HCT116 (cell line): Measurements from ENCODE around the gene MBP. TPM values are rescaled to one million over a fixed set of nuclear protein-coding genes. Genes with fewer than 3 reads are reported as not detected.

Experiments
- ATAC-seq: fragments of 200-7000 bp; cut with Tn5 transposase; 2 replicates; pipeline ENCODE4 v1.9.1; 2020; ENCODE audit warnings: mild to moderate bottlenecking, moderate library complexity
- BruUV-seq: library from RNA; stranded (reverse); fragments of 400-500 nt; replicated peaks from 2 replicates; lab custom pipeline; 2021; lab: Mats Ljungman, UMichigan
- CTCF ChIA-PET: fragments of 300-600 bp; sonication (Branson Sonifier 250); formaldehyde crosslinking; loops from one replicate; lab custom pipeline; 2021; ENCODE audit warnings: antibody characterized with exemption; lab: Charles Lee
- POLR2A ChIA-PET: fragments of 300-600, 350-600 bp; sonication (Branson Sonifier 250); formaldehyde crosslinking; loops from one replicate; lab custom pipeline; 2021; ENCODE audit warnings: antibody characterized with exemption; lab: Charles Lee
- RAD21 ChIA-PET, 2 experiments: fragments of 300-600 bp; sonication (Branson Sonifier 250); formaldehyde crosslinking; loops; one replicate each; lab custom pipeline; 2023; ENCODE audit warnings: low total read pairs in 2 of 2; ENCODE audit not compliant: uncharacterized antibody in 2 of 2, unreplicated experiment in 2 of 2, low non-redundant PET in 1 of 2; lab: Charles Lee
- DNase-seq: peaks from one replicate; pipeline ENCODE4 v3.0.0-alpha.2; 2010; ENCODE audit warnings: low read depth, low spot score
- H2AFZ ChIP-seq: fragments of 200-600 bp; shearing (Covaris generic), sonication (generic); 2 replicates; pipeline ENCODE4 v1.6.1; 2017; ENCODE audit warnings: low read depth, mixed run types, mixed read lengths, antibody characterized with exemption, low read length; ENCODE audit not compliant: poor library complexity, severe bottlenecking
- H3K27ac ChIP-seq: 2 replicates; pipeline ENCODE4 v1.5.1; 2012; ENCODE audit warnings: low read depth, low read length
- H3K27me3 ChIP-seq: fragments of 200-600 bp; sonication (generic); 2 replicates; pipeline ENCODE4 v1.6.1; 2016; ENCODE audit warnings: mixed run types, low read length, mixed read lengths; ENCODE audit not compliant: insufficient read depth
- H3K36me3 ChIP-seq, 2 experiments: fragments of 200-500 bp in 1 of 2; fragments of 200-600 bp in 1 of 2; sonication (Bioruptor generic) in 1 of 2; sonication (generic) in 1 of 2; 2 replicates each; pipeline versions ENCODE4 v1.5.1 to v1.6.1; 2014 to 2016; ENCODE audit warnings: low read length in 2 of 2, inconsistent platforms in 1 of 2, mixed read lengths in 1 of 2, mixed run types in 1 of 2; ENCODE audit not compliant: insufficient read depth in 2 of 2, control insufficient read depth in 1 of 2
- H3K4me1 ChIP-seq, 2 experiments: fragments of 200-600 bp in 1 of 2; sonication (generic) in 1 of 2; 2 replicates each; pipeline versions ENCODE4 v1.5.1 to v1.6.1; 2012 to 2017; ENCODE audit warnings: low read length in 2 of 2, inconsistent platforms in 1 of 2, mild to moderate bottlenecking in 1 of 2, mixed read lengths in 1 of 2, mixed run types in 1 of 2, moderate library complexity in 1 of 2; ENCODE audit not compliant: insufficient read depth in 2 of 2, control insufficient read depth in 1 of 2
- H3K4me2 ChIP-seq: fragments of 200-600 bp; sonication (generic); 2 replicates; pipeline ENCODE4 v1.6.1; 2017; ENCODE audit warnings: mixed run types, low read length, mixed read lengths
- H3K4me3 ChIP-seq, 2 experiments: fragments of 200-600 bp in 1 of 2; sonication (generic) in 1 of 2; replicated peaks in 1 of 2; 2 replicates each; pipeline ENCODE4 v1.5.1; 2011 to 2016; ENCODE audit warnings: low read length in 2 of 2, control low read depth in 1 of 2, low read depth in 1 of 2, mild to moderate bottlenecking in 1 of 2, mixed read lengths in 1 of 2, mixed run types in 1 of 2
- H3K79me2 ChIP-seq: fragments of 200-600 bp; sonication (generic); 2 replicates; pipeline ENCODE4 v1.6.1; 2017; ENCODE audit warnings: mild to moderate bottlenecking, mixed run types, low read length, moderate library complexity, mixed read lengths; ENCODE audit not compliant: insufficient read depth
- H3K9ac ChIP-seq: fragments of 200-600 bp; sonication (generic); 2 replicates; pipeline ENCODE4 v1.6.1; 2016; ENCODE audit warnings: low read length, mixed read lengths
- H3K9me2 ChIP-seq: fragments of 200-600 bp; sonication (generic), shearing (Covaris generic); 2 replicates; pipeline ENCODE4 v1.6.1; 2017; ENCODE audit warnings: mixed run types, mild to moderate bottlenecking, moderate library complexity; ENCODE audit not compliant: insufficient read depth
- H3K9me3 ChIP-seq, 2 experiments: fragments of 200-500 bp in 1 of 2; fragments of 200-600 bp in 1 of 2; sonication (Bioruptor generic) in 1 of 2; sonication (generic) in 1 of 2; 2 replicates each; pipeline ENCODE4 v1.6.1; 2014 to 2017; ENCODE audit warnings: low read length in 2 of 2, mixed read lengths in 2 of 2, inconsistent platforms in 1 of 2, low read depth in 1 of 2, mild to moderate bottlenecking in 1 of 2, mixed run types in 1 of 2, moderate library complexity in 1 of 2; ENCODE audit not compliant: control insufficient read depth in 1 of 2, insufficient read depth in 1 of 2
- H4K20me1 ChIP-seq: fragments of 200-600 bp; sonication (generic), shearing (Covaris generic); 2 replicates; pipeline ENCODE4 v1.6.1; 2017; ENCODE audit warnings: mixed run types, mild to moderate bottlenecking, moderate library complexity; ENCODE audit not compliant: insufficient read depth
- CBX3 ChIP-seq: IDR thresholded peaks from 2 replicates; pipeline ENCODE4 v1.6.1; 2012; ENCODE audit warnings: low read depth
- CEBPB ChIP-seq: IDR thresholded peaks from 2 replicates; pipeline ENCODE4 v1.6.1; 2012; ENCODE audit warnings: low read depth
- EZH2 ChIP-seq: fragments of 200-600 bp; sonication (generic); IDR thresholded peaks from 2 replicates; pipeline ENCODE4 v1.6.1; 2017; ENCODE audit warnings: antibody characterized with exemption, mixed run types
- EZH2phosphoT487 ChIP-seq: fragments of 200-600 bp; IDR thresholded peaks from 2 replicates; pipeline ENCODE4 v1.6.1; 2018; ENCODE audit warnings: antibody characterized with exemption, borderline replicate concordance
- FOSL1 ChIP-seq: IDR thresholded peaks from 2 replicates; pipeline ENCODE4 v1.6.1; 2012; ENCODE audit warnings: low read depth
- JUND ChIP-seq: IDR thresholded peaks from 2 replicates; pipeline ENCODE4 v1.6.1; 2012
- MAX ChIP-seq: IDR thresholded peaks from 2 replicates; pipeline ENCODE4 v1.6.1; 2012
- RAD21 ChIP-seq: IDR thresholded peaks from 2 replicates; pipeline ENCODE4 v1.6.1; 2012; ENCODE audit warnings: low read depth, mild to moderate bottlenecking
- SP1 ChIP-seq: IDR thresholded peaks from 2 replicates; pipeline ENCODE4 v1.6.1; 2012; ENCODE audit warnings: low read depth
- SRF ChIP-seq: IDR thresholded peaks from 2 replicates; pipeline ENCODE4 v1.6.1; 2012; ENCODE audit warnings: low read depth
- TCF7L2 ChIP-seq: IDR thresholded peaks from 2 replicates; pipeline ENCODE4 v1.7.0; 2011; ENCODE audit warnings: borderline replicate concordance, inconsistent platforms; ENCODE audit not compliant: insufficient read depth, insufficient read length; ENCODE audit errors: extremely low read depth
- ZBTB33 ChIP-seq: IDR thresholded peaks from 2 replicates; pipeline ENCODE4 v1.6.1; 2011; ENCODE audit warnings: mild to moderate bottlenecking, low read length, moderate library complexity; ENCODE audit not compliant: insufficient replicate concordance; ENCODE audit errors: extremely low read depth
- ZFX ChIP-seq: fragments of 450-650 bp; IDR thresholded peaks from 2 replicates; pipeline ENCODE4 v1.6.1; 2017
- ZNF274 ChIP-seq: fragments of 200-500 bp; sonication (Bioruptor generic); IDR thresholded peaks from 2 replicates; pipeline ENCODE4 v1.6.1; 2014; ENCODE audit warnings: mild to moderate bottlenecking, low read depth, low read length, inconsistent platforms
- intact Hi-C: fragments of 100-400 bp; cut with micrococcal nuclease; formaldehyde crosslinking; loops from 2 replicates; pipeline ENCODE4 v1.10.0; 2022
- total RNA-seq: library from RNA; stranded (reverse); gene quantifications from one replicate; pipeline ENCODE4 v1.2.1, GENCODE V29; 2021; ENCODE audit not compliant: unreplicated experiment
- TF ChIP-seq, protein P1 (sequence below), 3 experiments: fragments of 200-600 bp in 1 of 3; sonication (generic) in 1 of 3; IDR thresholded peaks in 2 of 3; conservative IDR thresholded peaks in 1 of 3; 2 replicates each; pipeline ENCODE4 v1.5.1; 2012 to 2017; ENCODE audit warnings: low read depth in 2 of 3, low read length in 2 of 3, antibody characterized with exemption in 1 of 3, borderline replicate concordance in 1 of 3, control low read depth in 1 of 3, mild to moderate bottlenecking in 1 of 3, mixed read lengths in 1 of 3, mixed run types in 1 of 3, moderate library complexity in 1 of 3; ENCODE audit not compliant: insufficient read depth in 1 of 3
- TF ChIP-seq, protein P2 (sequence below): IDR thresholded peaks from 2 replicates; pipeline ENCODE4 v1.6.1; 2012; ENCODE audit warnings: low read depth
- TF ChIP-seq, protein P3 (sequence below): IDR thresholded peaks from 2 replicates; pipeline ENCODE4 v1.6.1; 2012

MBP gene
- total RNA-seq, 1 experiment from 2014 or later: 34.9 TPM

DNA sequence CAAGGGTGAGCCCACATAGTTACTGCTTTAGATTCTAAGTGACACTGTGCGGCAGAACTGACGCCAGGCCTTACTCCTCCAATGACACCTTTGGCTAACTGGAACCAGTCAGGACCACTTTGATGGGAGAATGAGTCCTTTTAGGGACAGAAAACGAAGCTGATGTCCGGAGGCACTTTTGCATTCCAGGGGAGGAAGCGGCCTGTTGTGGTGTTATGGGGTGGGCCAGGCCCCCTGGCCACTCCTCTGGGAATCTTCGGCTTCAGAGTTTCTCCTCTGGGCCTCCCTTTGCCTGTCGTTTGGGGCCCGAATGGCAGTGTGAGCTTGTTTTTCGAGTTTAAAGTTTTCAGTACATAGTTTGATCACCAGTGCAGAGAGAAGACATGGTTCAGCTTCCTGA lies 65.9 kb downstream of the MBP start:
- H2AFZ ChIP-seq: no peak overlapping the region
- ATAC-seq (no peak), DNase-seq (no peak)
- no peaks in the 10 kb centered on the region for H3K9me3 ChIP-seq
- peak overlapping the region; percentile 77; the same call in 1 of the 2 replicates for H3K4me2 ChIP-seq
- POLR2A ChIA-PET: no interaction called here
- TF ChIP-seq, protein P1, sequence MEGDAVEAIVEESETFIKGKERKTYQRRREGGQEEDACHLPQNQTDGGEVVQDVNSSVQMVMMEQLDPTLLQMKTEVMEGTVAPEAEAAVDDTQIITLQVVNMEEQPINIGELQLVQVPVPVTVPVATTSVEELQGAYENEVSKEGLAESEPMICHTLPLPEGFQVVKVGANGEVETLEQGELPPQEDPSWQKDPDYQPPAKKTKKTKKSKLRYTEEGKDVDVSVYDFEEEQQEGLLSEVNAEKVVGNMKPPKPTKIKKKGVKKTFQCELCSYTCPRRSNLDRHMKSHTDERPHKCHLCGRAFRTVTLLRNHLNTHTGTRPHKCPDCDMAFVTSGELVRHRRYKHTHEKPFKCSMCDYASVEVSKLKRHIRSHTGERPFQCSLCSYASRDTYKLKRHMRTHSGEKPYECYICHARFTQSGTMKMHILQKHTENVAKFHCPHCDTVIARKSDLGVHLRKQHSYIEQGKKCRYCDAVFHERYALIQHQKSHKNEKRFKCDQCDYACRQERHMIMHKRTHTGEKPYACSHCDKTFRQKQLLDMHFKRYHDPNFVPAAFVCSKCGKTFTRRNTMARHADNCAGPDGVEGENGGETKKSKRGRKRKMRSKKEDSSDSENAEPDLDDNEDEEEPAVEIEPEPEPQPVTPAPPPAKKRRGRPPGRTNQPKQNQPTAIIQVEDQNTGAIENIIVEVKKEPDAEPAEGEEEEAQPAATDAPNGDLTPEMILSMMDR (IDR thresholded peaks at IDR 0.05 in 2 of 3, conservative IDR thresholded peaks at IDR 0.05 in 1 of 3; ENCODE audit: borderline replicate concordance in 1 of 3, insufficient read depth in 1 of 3, low read depth in 2 of 3, low read length in 2 of 3): no peak
- TF ChIP-seq TCF7L2: no peak
- no peak for TF ChIP-seq ZNF274
- no peak for TF ChIP-seq MAX
- no peak for TF ChIP-seq EZH2phosphoT487
- no peak for TF ChIP-seq ZBTB33
- TF ChIP-seq, protein P2, sequence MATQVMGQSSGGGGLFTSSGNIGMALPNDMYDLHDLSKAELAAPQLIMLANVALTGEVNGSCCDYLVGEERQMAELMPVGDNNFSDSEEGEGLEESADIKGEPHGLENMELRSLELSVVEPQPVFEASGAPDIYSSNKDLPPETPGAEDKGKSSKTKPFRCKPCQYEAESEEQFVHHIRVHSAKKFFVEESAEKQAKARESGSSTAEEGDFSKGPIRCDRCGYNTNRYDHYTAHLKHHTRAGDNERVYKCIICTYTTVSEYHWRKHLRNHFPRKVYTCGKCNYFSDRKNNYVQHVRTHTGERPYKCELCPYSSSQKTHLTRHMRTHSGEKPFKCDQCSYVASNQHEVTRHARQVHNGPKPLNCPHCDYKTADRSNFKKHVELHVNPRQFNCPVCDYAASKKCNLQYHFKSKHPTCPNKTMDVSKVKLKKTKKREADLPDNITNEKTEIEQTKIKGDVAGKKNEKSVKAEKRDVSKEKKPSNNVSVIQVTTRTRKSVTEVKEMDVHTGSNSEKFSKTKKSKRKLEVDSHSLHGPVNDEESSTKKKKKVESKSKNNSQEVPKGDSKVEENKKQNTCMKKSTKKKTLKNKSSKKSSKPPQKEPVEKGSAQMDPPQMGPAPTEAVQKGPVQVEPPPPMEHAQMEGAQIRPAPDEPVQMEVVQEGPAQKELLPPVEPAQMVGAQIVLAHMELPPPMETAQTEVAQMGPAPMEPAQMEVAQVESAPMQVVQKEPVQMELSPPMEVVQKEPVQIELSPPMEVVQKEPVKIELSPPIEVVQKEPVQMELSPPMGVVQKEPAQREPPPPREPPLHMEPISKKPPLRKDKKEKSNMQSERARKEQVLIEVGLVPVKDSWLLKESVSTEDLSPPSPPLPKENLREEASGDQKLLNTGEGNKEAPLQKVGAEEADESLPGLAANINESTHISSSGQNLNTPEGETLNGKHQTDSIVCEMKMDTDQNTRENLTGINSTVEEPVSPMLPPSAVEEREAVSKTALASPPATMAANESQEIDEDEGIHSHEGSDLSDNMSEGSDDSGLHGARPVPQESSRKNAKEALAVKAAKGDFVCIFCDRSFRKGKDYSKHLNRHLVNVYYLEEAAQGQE: no peak
- TF ChIP-seq FOSL1: no peak
- no peak for TF ChIP-seq JUND
- TF ChIP-seq, protein P3, sequence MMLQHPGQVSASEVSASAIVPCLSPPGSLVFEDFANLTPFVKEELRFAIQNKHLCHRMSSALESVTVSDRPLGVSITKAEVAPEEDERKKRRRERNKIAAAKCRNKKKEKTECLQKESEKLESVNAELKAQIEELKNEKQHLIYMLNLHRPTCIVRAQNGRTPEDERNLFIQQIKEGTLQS: no peak
- TF ChIP-seq ZFX: no peak
- TF ChIP-seq SRF: no peak
- TF ChIP-seq CEBPB: no peak
- no peak for TF ChIP-seq RAD21
- no peak for TF ChIP-seq EZH2
- TF ChIP-seq SP1: no peak
- TF ChIP-seq CBX3: no peak
- peak overlapping the region; percentile 67 for H3K27ac ChIP-seq
- CTCF ChIA-PET: interaction anchor here (0.8 to 1.5 kb wide), 3 partner anchors 11 to 145 kb away, joined by 3 to 4 read pairs (median 3); no protein-coding TSS in a partner anchor
- H4K20me1 ChIP-seq: no peaks in the 10 kb centered on the region
- RAD21 ChIA-PET: no interaction called here
- no peak overlapping the region for H3K4me3 ChIP-seq
- peaks cover 0 to 13% of the 10 kb centered on the region in 2 experiments; a peak in 1 of 4 replicates for H3K36me3 ChIP-seq
- H3K9me2 ChIP-seq: no peaks in the 10 kb centered on the region
- peaks cover 55 to 81% of the 10 kb centered on the region in 2 experiments for H3K4me1 ChIP-seq
- no TSS peak for BruUV-seq
- peaks cover 33% of the 10 kb centered on the region; the same call in 1 of the 2 replicates for H3K79me2 ChIP-seq
- peak overlapping the region; percentile 54; the same call in 1 of the 2 replicates for H3K9ac ChIP-seq
- intact Hi-C loops: loop anchor here (2.0 to 5.0 kb wide), 3 partner anchors 66 to 244 kb away; partner anchors contain the start of genes MBP and ZNF236
- H3K27me3 ChIP-seq: no peaks in the 10 kb centered on the region
